T-helper 1 cell (primary cell): ENCODE data around the gene ZNF587B.
"Not testable (repeated sequence)": the region's sequence is repeated elsewhere in the genome, so short reads cannot be mapped to it uniquely, and the experiment has no call there.

Experiments used
- DNase-seq, 5 donors: peaks; one replicate each; pipeline ENCODE4 v3.0.0-alpha.2; 2012 to 2020
- total RNA-seq, 4 donors: gene quantifications; one replicate each; lab custom pipeline; 2026; lab: John Stamatoyannopoulos, UW

Gene ZNF587B
- total RNA-seq, result 33.9 to 48.1 (median 43.1) reads per million in 4 donors

GRCh38 chr19:57830071-57830602, at the start of gene ZNF587B:
ZNF587B (plus strand) TSS chr19:57830299; CDS start chr19:57830529, 230 bp downstream.
- peak in 1 of 5 donors; percentile 17 for DNase-seq

GRCh38 chr19:57786286-57786685, 43.8 kb upstream of the ZNF587B start:
- no peak for DNase-seq

GRCh38 chr19:57786906-57787305, 43.2 kb upstream of the ZNF587B start:
- DNase-seq, result no peak

- no peak for DNase-seq
Measured at GRCh38 chr19:57788114-57788692, 41.9 kb upstream of the ZNF587B start.

- DNase-seq, result no peak
Measured at GRCh38 chr19:57789288-57789687, 40.8 kb upstream of the ZNF587B start.

GRCh38 chr19:57796580-57796979, 33.5 kb upstream of the ZNF587B start:
- DNase-seq, result not testable (repeated sequence)

- no peak for DNase-seq
Measured at GRCh38 chr19:57800696-57801095, 29.4 kb upstream of the ZNF587B start.

- DNase-seq, result no peak
Measured at GRCh38 chr19:57802269-57802668, 27.8 kb upstream of the ZNF587B start.

- DNase-seq, result no peak
Measured at GRCh38 chr19:57803265-57803593, 26.9 kb upstream of the ZNF587B start.

GRCh38 chr19:57803594-57804325, 26.3 kb upstream of the ZNF587B start:
- no peak for DNase-seq

GRCh38 chr19:57807541-57807940, 22.6 kb upstream of the ZNF587B start:
- DNase-seq, result no peak

- not testable (repeated sequence) for DNase-seq
Measured at GRCh38 chr19:57810410-57811295, 19.4 kb upstream of the ZNF587B start.

GRCh38 chr19:57812226-57812625, 17.9 kb upstream of the ZNF587B start:
- peak in 1 of 5 donors; percentile 25 for DNase-seq

GRCh38 chr19:57812975-57813820, 16.9 kb upstream of the ZNF587B start:
- not testable (repeated sequence) for DNase-seq

GRCh38 chr19:57813919-57814504, 16.1 kb upstream of the ZNF587B start:
- DNase-seq, result no peak

- DNase-seq, result peak; percentile 57 to 85 (median 70)
Measured at GRCh38 chr19:57814505-57815246, 15.4 kb upstream of the ZNF587B start, which contains the start of gene ZNF552. ZNF552 (minus strand) TSS chr19:57814913; CDS start chr19:57814743, 170 bp downstream.

GRCh38 chr19:57815247-57816075, 14.6 kb upstream of the ZNF587B start:
- no peak for DNase-seq

- DNase-seq, result no peak
Measured at GRCh38 chr19:57816652-57817051, 13.4 kb upstream of the ZNF587B start.

GRCh38 chr19:57817976-57818375, 12.1 kb upstream of the ZNF587B start:
- DNase-seq, result no peak

- DNase-seq, result no peak
Measured at GRCh38 chr19:57818378-57818777, 11.7 kb upstream of the ZNF587B start.
